Activated T-cell treated with anti-CD3 and anti-CD28 coated beads for 24 hours (primary cell): Measurements from ENCODE around the gene VWA7.
"Not testable (repeated sequence)": the region's sequence is repeated elsewhere in the genome, so short reads cannot be mapped to it uniquely, and the experiment has no call there.

Experiments used
- DNase-seq: peaks from one replicate; pipeline ENCODE4 v3.0.0-alpha.2; 2020; ENCODE audit warnings: low read depth

VWA7 gene

GRCh38 chr6:31776989-31777666 is at the start of gene VWA7:
TSS of gene VWA7 (minus strand) at chr6:31777328. CDS start at chr6:31776779, 549 bp downstream.
- peak; percentile 67 for DNase-seq

GRCh38 chr6:31826793-31827285 is 49.7 kb upstream of the VWA7 start:
- DNase-seq = no peak

GRCh38 chr6:31825553-31825952 is 48.4 kb upstream of the VWA7 start:
- DNase-seq = no peak

- DNase-seq = not testable (repeated sequence)
Observed at GRCh38 chr6:31823592-31824196, 46.6 kb upstream of the VWA7 start.

- DNase-seq = no peak
Observed at GRCh38 chr6:31822036-31822821, 45.1 kb upstream of the VWA7 start.

GRCh38 chr6:31821301-31822035 is 44.3 kb upstream of the VWA7 start:
- DNase-seq = no peak

- DNase-seq = not testable (repeated sequence)
Observed at GRCh38 chr6:31820399-31820798, 43.3 kb upstream of the VWA7 start.

- DNase-seq = no peak
Observed at GRCh38 chr6:31819871-31820299, 42.8 kb upstream of the VWA7 start.

- not testable (repeated sequence) for DNase-seq
Observed at GRCh38 chr6:31817929-31818511, 40.9 kb upstream of the VWA7 start.

GRCh38 chr6:31817133-31817928 is 40.2 kb upstream of the VWA7 start:
- not testable (repeated sequence) for DNase-seq

GRCh38 chr6:31815025-31815838 is 38.1 kb upstream of the VWA7 start, which contains the start of the genes HSPA1A and HSPA1L:
TSS of gene HSPA1A (plus strand) at chr6:31815543. CDS start at chr6:31815757, 214 bp downstream.
TSS of gene HSPA1L (minus strand) at chr6:31815283. CDS start at chr6:31811972, 3,311 bp downstream.
- peak; percentile 61 for DNase-seq

GRCh38 chr6:31814677-31815024 is 37.5 kb upstream of the VWA7 start:
- DNase-seq = peak; percentile 56

- no peak for DNase-seq
Observed at GRCh38 chr6:31813465-31813849, 36.3 kb upstream of the VWA7 start.

- DNase-seq = no peak
Observed at GRCh38 chr6:31811645-31812044, 34.5 kb upstream of the VWA7 start.

- DNase-seq = not testable (repeated sequence)
Observed at GRCh38 chr6:31808599-31808998, 31.5 kb upstream of the VWA7 start.

- DNase-seq = peak; percentile 97
Observed at GRCh38 chr6:31806470-31807272, 29.5 kb upstream of the VWA7 start, which contains the start of gene LSM2. TSS of gene LSM2 (minus strand) at chr6:31806966. CDS start at chr6:31806757, 209 bp downstream.

- DNase-seq = peak; percentile 6
Observed at GRCh38 chr6:31805939-31806469, 28.9 kb upstream of the VWA7 start.
